Endothelial cell of umbilical vein (primary cell): ENCODE data around the gene RNF144B. TPM values are rescaled to one million over a fixed set of nuclear protein-coding genes. Genes with fewer than 3 reads are reported as not detected.
A peak's percentile ranks its signal among the peaks of the same experiment; 100 is the strongest.

Experiments used
- BruUV-seq: library from RNA; stranded (reverse); fragments of 400-500 nt; replicated peaks from 2 replicates; lab custom pipeline; 2021; lab: Mats Ljungman, UMichigan
- CTCF ChIA-PET: fragments of 300-600, 350-600 bp; sonication (Branson Sonifier 250); formaldehyde crosslinking; loops from one replicate; lab custom pipeline; 2021; ENCODE audit warnings: antibody characterized with exemption, inconsistent platforms; lab: Charles Lee
- POLR2A ChIA-PET: fragments of 300-600, 350-600 bp; sonication (Branson Sonifier 250); formaldehyde crosslinking; loops from one replicate; lab custom pipeline; 2021; ENCODE audit warnings: antibody characterized with exemption, inconsistent platforms; lab: Charles Lee
- DNase-seq: peaks from one replicate; pipeline ENCODE4 v3.0.0-alpha.2; 2011; ENCODE audit warnings: low read depth, low spot score
- FAIRE-seq: peaks from 2 replicates; lab custom pipeline; 2011; peaks lifted over from hg19 to GRCh38; lab: Jason Lieb, UNC
- H2AFZ ChIP-seq: 2 replicates; pipeline ENCODE4 v1.6.0; 2012; ENCODE audit warnings: low read depth, low read length, control low read depth, inconsistent platforms
- H3K27ac ChIP-seq: 2 replicates; pipeline ENCODE4 v1.5.1; 2011; ENCODE audit warnings: low read depth, mild to moderate bottlenecking, control low read depth, low read length, moderate library complexity; ENCODE audit not compliant: insufficient read depth
- H3K27me3 ChIP-seq, 2 experiments: 2 replicates each; pipeline versions ENCODE4 v1.6.0 to v1.6.1; 2011; ENCODE audit warnings: low read length in 2 of 2, mixed read lengths in 1 of 2; ENCODE audit not compliant: control insufficient read depth in 2 of 2, insufficient read depth in 2 of 2
- H3K36me3 ChIP-seq, 2 experiments: 2 replicates in 1 of 2; 3 replicates in 1 of 2; pipeline ENCODE4 v1.5.1; 2011; ENCODE audit warnings: low read length in 2 of 2, mild to moderate bottlenecking in 1 of 2, moderate library complexity in 1 of 2; ENCODE audit not compliant: control insufficient read depth in 2 of 2, insufficient read depth in 2 of 2; ENCODE audit errors: extremely low read depth in 1 of 2
- H3K4me1 ChIP-seq: 3 replicates; pipeline ENCODE4 v1.5.1; 2011; ENCODE audit warnings: mild to moderate bottlenecking, low read length; ENCODE audit not compliant: control insufficient read depth, insufficient read depth; ENCODE audit errors: extremely low read depth
- H3K4me2 ChIP-seq: 2 replicates; pipeline ENCODE4 v1.6.1; 2011; ENCODE audit warnings: low read length, control low read depth, mixed read lengths; ENCODE audit not compliant: insufficient read depth
- H3K4me3 ChIP-seq, 3 experiments: fragments of 200-600 bp in 1 of 3; sonication (generic), shearing (Covaris generic) in 1 of 3; replicated peaks in 1 of 3; 2 replicates each; pipeline ENCODE4 v1.5.1; 2011 to 2016; ENCODE audit warnings: control low read depth in 3 of 3, low read length in 3 of 3, mild to moderate bottlenecking in 2 of 3, inconsistent platforms in 1 of 3, low read depth in 1 of 3, moderate library complexity in 1 of 3; ENCODE audit not compliant: insufficient read depth in 1 of 3
- H3K79me2 ChIP-seq: 2 replicates; pipeline ENCODE4 v1.6.0; 2012; ENCODE audit warnings: low read length, inconsistent platforms; ENCODE audit not compliant: control insufficient read depth, insufficient read depth
- H3K9ac ChIP-seq: replicated peaks from 2 replicates; pipeline ENCODE3; 2011; ENCODE audit warnings: low read length, control low read depth; ENCODE audit not compliant: insufficient read depth; ENCODE audit errors: extremely low read depth
- H3K9me1 ChIP-seq: replicated peaks from 3 replicates; pipeline ENCODE4 v1.6.0; 2011; ENCODE audit warnings: mild to moderate bottlenecking, low read length; ENCODE audit not compliant: control insufficient read depth, insufficient read depth; ENCODE audit errors: extremely low read depth
- H3K9me3 ChIP-seq: replicated peaks from 2 replicates; pipeline ENCODE4 v1.5.1; 2012; ENCODE audit warnings: low read length, inconsistent platforms; ENCODE audit not compliant: control insufficient read depth, insufficient read depth
- H4K20me1 ChIP-seq: replicated peaks from 2 replicates; pipeline ENCODE3; 2011; ENCODE audit warnings: mild to moderate bottlenecking, low read length; ENCODE audit not compliant: control insufficient read depth, insufficient read depth; ENCODE audit errors: extremely low read depth
- CTCF ChIP-seq, 2 donors: IDR thresholded peaks; 1 replicate in 1 of 2; 2 replicates in 1 of 2; pipeline ENCODE4 v1.5.1; 2011; ENCODE audit warnings: low read length in 2 of 2, mild to moderate bottlenecking in 2 of 2, moderate library complexity in 2 of 2, control low read depth in 1 of 2, inconsistent platforms in 1 of 2, low read depth in 1 of 2; ENCODE audit not compliant: insufficient read depth in 1 of 2; ENCODE audit errors: extremely low read depth in 1 of 2
- EZH2 ChIP-seq: IDR thresholded peaks from 2 replicates; pipeline ENCODE4 v1.6.1; 2012; ENCODE audit warnings: borderline replicate concordance, low read depth, mild to moderate bottlenecking, moderate library complexity, low read length, inconsistent platforms; ENCODE audit not compliant: severe bottlenecking
- FOS ChIP-seq: IDR thresholded peaks from 2 replicates; pipeline ENCODE4 v1.6.1; 2011; ENCODE audit warnings: mild to moderate bottlenecking, low read length, moderate library complexity, borderline replicate concordance; ENCODE audit not compliant: insufficient read depth
- GATA2 ChIP-seq: IDR thresholded peaks from 2 replicates; pipeline ENCODE4 v1.7.0; 2011; ENCODE audit warnings: low read depth, mild to moderate bottlenecking, moderate library complexity, mixed read lengths, low read length; ENCODE audit not compliant: insufficient read length, insufficient read depth
- JUN ChIP-seq: IDR thresholded peaks from 2 replicates; pipeline ENCODE4 v1.6.1; 2011; ENCODE audit warnings: borderline replicate concordance, low read depth; ENCODE audit not compliant: insufficient read length, insufficient read depth
- MYC ChIP-seq: IDR thresholded peaks from one replicate; pipeline ENCODE4 v1.6.1; 2011; ENCODE audit warnings: mild to moderate bottlenecking, low read depth, low read length
- POLR2A ChIP-seq: IDR thresholded peaks from 2 replicates; pipeline ENCODE4 v1.6.1; 2012; ENCODE audit warnings: low read depth, mild to moderate bottlenecking, control low read depth, low read length
- dilution Hi-C: fragments of 300-500 bp; cut with MboI; formaldehyde crosslinking; loops from one replicate; pipeline ENCODE4 v1.15.0; 2019; ENCODE audit warnings: low sequenced_read_pairs; ENCODE audit not compliant: extremely low pct_ligation_motif_present
- intact Hi-C: fragments of 100-400 bp; cut with micrococcal nuclease; formaldehyde crosslinking; loops from one replicate; pipeline ENCODE4 v1.10.0; 2022
- polyA plus RNA-seq, 4 experiments: library from polyadenylated mRNA; depleted of rRNA in 3 of 4; stranded (reverse) in 3 of 4; unstranded in 1 of 4; fragments of >200 nt; gene quantifications; 2 replicates each; pipeline versions ENCODE4 v1.2.1 to v1.2.3, GENCODE V29; 2011 to 2012; ENCODE audit warnings: missing spikeins in 1 of 4
- total RNA-seq: library from RNA; stranded (reverse); gene quantifications from 2 replicates; pipeline ENCODE4 v1.2.3, GENCODE V29; 2021
- TF ChIP-seq, protein P1 (sequence below): IDR thresholded peaks from 2 replicates; pipeline ENCODE4 v1.6.1; 2011; ENCODE audit not compliant: insufficient read depth, insufficient read length

RNF144B gene
- total and polyA plus RNA-seq, 2 donors (not counting 3 experiments of a cell fraction or from before 2014, with no cell fraction given): 18.1 to 97.3 TPM

DNA sequence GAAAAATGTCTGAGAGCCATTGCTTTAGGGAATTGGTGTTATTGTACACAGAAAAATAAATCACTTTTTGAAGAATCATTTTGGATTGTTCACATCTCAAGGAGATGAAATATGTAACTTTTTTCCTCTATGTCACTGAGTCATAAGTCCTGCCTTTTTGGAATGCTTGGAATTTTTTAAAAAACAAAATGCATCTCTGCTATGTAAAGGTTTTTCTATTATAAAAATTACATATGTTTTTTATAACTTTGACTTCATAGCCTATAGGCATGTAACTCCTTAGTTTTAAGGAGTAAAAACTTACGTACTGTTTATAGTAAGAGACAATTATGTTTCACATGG, 8.7 kb downstream of the RNF144B start:
- Histone ChIP-seq H3K9ac (peak overlapping the region; percentile 36), H3K4me1 (peaks cover 88% of the 10 kb centered on the region), H3K9me3 (no peaks in the 10 kb centered on the region), H3K9me1 (no peaks in the 10 kb centered on the region), H3K4me2 (peak overlapping the region; percentile 75), H2AFZ (no peak overlapping the region), H4K20me1 (no peaks in the 10 kb centered on the region), H3K79me2 (peaks cover 84% of the 10 kb centered on the region), H3K4me3 (peak overlapping the region in 1 of 3 experiments; percentile 42), H3K36me3 (peaks cover 2 to 10% of the 10 kb centered on the region in 2 experiments), H3K27me3 (no peaks in the 10 kb centered on the region), H3K27ac (peak overlapping the region; percentile 79)
- BruUV-seq: no TSS peak
- peak; percentile 42 for TF ChIP-seq FOS
- TF ChIP-seq MYC: no peak
- peak; percentile 46 for TF ChIP-seq JUN
- dilution Hi-C loops: no loop called here
- DNase-seq (peak; percentile 37), FAIRE-seq (no peak)
- intact Hi-C loops: loop anchor here (10.0 kb wide), 1 partner anchor 531 kb away; no protein-coding TSS in a partner anchor
- ChIA-PET POLR2A (interaction anchor here (1.5 kb wide), 1 partner anchor 9 kb away, joined by 5 read pairs; the partner anchor contains the start of gene RNF144B), CTCF (interaction anchor here (1.0 to 1.2 kb wide), 2 partner anchors 9 to 10 kb away, joined by 4 read pairs; partner anchors contain the start of gene RNF144B)

DNA sequence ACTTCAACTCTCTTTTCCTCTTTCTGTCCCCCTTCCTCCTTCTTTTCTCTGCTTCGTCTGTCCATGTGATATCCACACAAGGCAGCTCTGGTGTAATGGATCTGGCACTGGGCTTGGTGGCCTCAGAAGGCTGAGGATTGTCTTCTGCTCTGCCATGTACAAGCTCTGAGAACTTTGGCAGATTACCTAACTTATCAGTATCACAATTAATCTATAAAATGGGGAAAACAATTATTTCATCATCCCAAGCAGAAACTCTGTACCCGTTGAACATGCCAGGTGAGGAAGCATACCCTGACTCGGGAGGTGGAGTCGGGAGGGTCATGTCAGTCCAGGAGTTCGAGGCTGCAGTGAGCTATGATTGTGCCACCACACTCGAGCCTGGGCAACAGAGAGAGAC, 10.6 kb downstream of the RNF144B start:
- no peak overlapping the region for H3K9ac ChIP-seq
- H3K9me1 ChIP-seq: no peaks in the 10 kb centered on the region
- intact Hi-C loops: loop anchor here (10.0 kb wide), 1 partner anchor 533 kb away; no protein-coding TSS in a partner anchor
- POLR2A ChIA-PET: interaction anchor here (1.3 kb wide), 1 partner anchor 10 kb away, joined by 3 read pairs; the partner anchor contains the start of gene RNF144B
- H3K79me2 ChIP-seq: peaks cover 82% of the 10 kb centered on the region
- peak overlapping the region; percentile 4 for H3K27ac ChIP-seq
- TF ChIP-seq CTCF (IDR thresholded peaks at IDR 0.05; ENCODE audit: extremely low read depth in 1 of 2, insufficient read depth in 1 of 2, low read depth in 1 of 2, low read length in 2 of 2) (no peak), JUN (no peak), EZH2 (no peak), GATA2 (no peak), FOS (no peak), POLR2A (no peak)
- TF ChIP-seq, protein P1, sequence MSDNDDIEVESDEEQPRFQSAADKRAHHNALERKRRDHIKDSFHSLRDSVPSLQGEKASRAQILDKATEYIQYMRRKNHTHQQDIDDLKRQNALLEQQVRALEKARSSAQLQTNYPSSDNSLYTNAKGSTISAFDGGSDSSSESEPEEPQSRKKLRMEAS: no peak
- H3K4me2 ChIP-seq: no peak overlapping the region
- FAIRE-seq (no peak), DNase-seq (no peak)
- dilution Hi-C loops: no loop called here
- BruUV-seq: no TSS peak
- peaks cover 2 to 16% of the 10 kb centered on the region in 2 experiments for H3K36me3 ChIP-seq
- H2AFZ ChIP-seq: no peak overlapping the region
- no peaks in the 10 kb centered on the region for H3K27me3 ChIP-seq
- H3K9me3 ChIP-seq: no peaks in the 10 kb centered on the region
- H3K4me1 ChIP-seq: peaks cover 96% of the 10 kb centered on the region
- H3K4me3 ChIP-seq: no peak overlapping the region
- no peaks in the 10 kb centered on the region for H4K20me1 ChIP-seq
- CTCF ChIA-PET: interaction anchor here (1.2 to 3.9 kb wide), 4 partner anchors 10 to 106 kb away, joined by 4 to 13 read pairs (median 4); partner anchors contain the start of gene RNF144B
